ENCODE results near the gene ARHGEF3.
"Not testable (repeated sequence)": the region's sequence is repeated elsewhere in the genome, so short reads cannot be mapped to it uniquely, and the experiment has no call there.

The ARHGEF3 gene

GRCh38 chr3:56771376-56771775 lies 30.4 kb downstream of the ARHGEF3 start:
- DNase-seq (ENCODE audit: low read depth in 2 of 2), result no peak

- no peak for DNase-seq (ENCODE audit: low read depth in 2 of 2)
Measured at GRCh38 chr3:56769116-56769707, 32.5 kb downstream of the ARHGEF3 start.

- no peak for DNase-seq (ENCODE audit: low read depth in 2 of 2)
Measured at GRCh38 chr3:56764904-56765547, 36.7 kb downstream of the ARHGEF3 start.

GRCh38 chr3:56764184-56764583 lies 37.6 kb downstream of the ARHGEF3 start:
- no peak for DNase-seq (ENCODE audit: low read depth in 2 of 2)

- DNase-seq (ENCODE audit: low read depth in 2 of 2), result no peak
Measured at GRCh38 chr3:56763233-56763632, 38.5 kb downstream of the ARHGEF3 start.

- no peak for DNase-seq (ENCODE audit: low read depth in 2 of 2)
Measured at GRCh38 chr3:56762718-56763117, 39.0 kb downstream of the ARHGEF3 start.

- DNase-seq (ENCODE audit: low read depth in 2 of 2), result no peak
Measured at GRCh38 chr3:56761887-56762651, 39.7 kb downstream of the ARHGEF3 start.

- no peak for DNase-seq (ENCODE audit: low read depth in 2 of 2)
Measured at GRCh38 chr3:56761023-56761422, 40.7 kb downstream of the ARHGEF3 start.

- DNase-seq (ENCODE audit: low read depth in 2 of 2), result no peak
Measured at GRCh38 chr3:56759532-56759931, 42.2 kb downstream of the ARHGEF3 start.

GRCh38 chr3:56758539-56758981 lies 43.2 kb downstream of the ARHGEF3 start:
- no peak for DNase-seq (ENCODE audit: low read depth in 2 of 2)

- DNase-seq (ENCODE audit: low read depth in 2 of 2), result not testable (repeated sequence)
Measured at GRCh38 chr3:56758042-56758441, 43.7 kb downstream of the ARHGEF3 start.

- DNase-seq (ENCODE audit: low read depth in 2 of 2), result no peak
Measured at GRCh38 chr3:56754741-56755417, 46.9 kb downstream of the ARHGEF3 start.

- no peak for DNase-seq (ENCODE audit: low read depth in 2 of 2)
Measured at GRCh38 chr3:56753206-56753820, 48.4 kb downstream of the ARHGEF3 start.

- no peak for DNase-seq (ENCODE audit: low read depth in 2 of 2)
Measured at GRCh38 chr3:56751056-56751707, 50.6 kb downstream of the ARHGEF3 start.

GRCh38 chr3:56748663-56749231 lies 53.0 kb downstream of the ARHGEF3 start:
- no peak for DNase-seq (ENCODE audit: low read depth in 2 of 2)

GRCh38 chr3:56747150-56747549 lies 54.6 kb downstream of the ARHGEF3 start:
- DNase-seq (ENCODE audit: low read depth in 2 of 2), result no peak

GRCh38 chr3:56744016-56744415 lies 57.7 kb downstream of the ARHGEF3 start:
- no peak for DNase-seq (ENCODE audit: low read depth in 2 of 2)

GRCh38 chr3:56742887-56743286 lies 58.9 kb downstream of the ARHGEF3 start:
- DNase-seq (ENCODE audit: low read depth in 2 of 2), result no peak

- no peak for DNase-seq (ENCODE audit: low read depth in 2 of 2)
Measured at GRCh38 chr3:56739036-56739435, 62.7 kb downstream of the ARHGEF3 start.

GRCh38 chr3:56737006-56737405 lies 64.7 kb downstream of the ARHGEF3 start:
- DNase-seq (ENCODE audit: low read depth in 2 of 2), result no peak

GRCh38 chr3:56732109-56732508 lies 69.6 kb downstream of the ARHGEF3 start:
- DNase-seq (ENCODE audit: low read depth in 2 of 2), result no peak
